ENCODE data around the gene ELAVL3.

- TF ChIP-seq, protein P1, sequence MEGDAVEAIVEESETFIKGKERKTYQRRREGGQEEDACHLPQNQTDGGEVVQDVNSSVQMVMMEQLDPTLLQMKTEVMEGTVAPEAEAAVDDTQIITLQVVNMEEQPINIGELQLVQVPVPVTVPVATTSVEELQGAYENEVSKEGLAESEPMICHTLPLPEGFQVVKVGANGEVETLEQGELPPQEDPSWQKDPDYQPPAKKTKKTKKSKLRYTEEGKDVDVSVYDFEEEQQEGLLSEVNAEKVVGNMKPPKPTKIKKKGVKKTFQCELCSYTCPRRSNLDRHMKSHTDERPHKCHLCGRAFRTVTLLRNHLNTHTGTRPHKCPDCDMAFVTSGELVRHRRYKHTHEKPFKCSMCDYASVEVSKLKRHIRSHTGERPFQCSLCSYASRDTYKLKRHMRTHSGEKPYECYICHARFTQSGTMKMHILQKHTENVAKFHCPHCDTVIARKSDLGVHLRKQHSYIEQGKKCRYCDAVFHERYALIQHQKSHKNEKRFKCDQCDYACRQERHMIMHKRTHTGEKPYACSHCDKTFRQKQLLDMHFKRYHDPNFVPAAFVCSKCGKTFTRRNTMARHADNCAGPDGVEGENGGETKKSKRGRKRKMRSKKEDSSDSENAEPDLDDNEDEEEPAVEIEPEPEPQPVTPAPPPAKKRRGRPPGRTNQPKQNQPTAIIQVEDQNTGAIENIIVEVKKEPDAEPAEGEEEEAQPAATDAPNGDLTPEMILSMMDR (IDR thresholded peaks at IDR 0.05) = no peak
- no peak for TF ChIP-seq ZFX (IDR thresholded peaks at IDR 0.05; ENCODE audit: borderline replicate concordance)
Observed at GRCh38 chr19:11423791-11424181, 57.1 kb downstream of the ELAVL3 start.
